ENCODE measurements around the gene CALM1. TPM values are rescaled to one million over a fixed set of nuclear protein-coding genes. Genes with fewer than 3 reads are reported as not detected.

CALM1 gene
- total RNA-seq, 2 donors from 2014 or later = 137 to 199 TPM

- no peaks in the 10 kb centered on the region for H3K9me3 ChIP-seq
- TF ChIP-seq POLR2A (IDR thresholded peaks at IDR 0.05) = no peak
- TF ChIP-seq, protein P1, sequence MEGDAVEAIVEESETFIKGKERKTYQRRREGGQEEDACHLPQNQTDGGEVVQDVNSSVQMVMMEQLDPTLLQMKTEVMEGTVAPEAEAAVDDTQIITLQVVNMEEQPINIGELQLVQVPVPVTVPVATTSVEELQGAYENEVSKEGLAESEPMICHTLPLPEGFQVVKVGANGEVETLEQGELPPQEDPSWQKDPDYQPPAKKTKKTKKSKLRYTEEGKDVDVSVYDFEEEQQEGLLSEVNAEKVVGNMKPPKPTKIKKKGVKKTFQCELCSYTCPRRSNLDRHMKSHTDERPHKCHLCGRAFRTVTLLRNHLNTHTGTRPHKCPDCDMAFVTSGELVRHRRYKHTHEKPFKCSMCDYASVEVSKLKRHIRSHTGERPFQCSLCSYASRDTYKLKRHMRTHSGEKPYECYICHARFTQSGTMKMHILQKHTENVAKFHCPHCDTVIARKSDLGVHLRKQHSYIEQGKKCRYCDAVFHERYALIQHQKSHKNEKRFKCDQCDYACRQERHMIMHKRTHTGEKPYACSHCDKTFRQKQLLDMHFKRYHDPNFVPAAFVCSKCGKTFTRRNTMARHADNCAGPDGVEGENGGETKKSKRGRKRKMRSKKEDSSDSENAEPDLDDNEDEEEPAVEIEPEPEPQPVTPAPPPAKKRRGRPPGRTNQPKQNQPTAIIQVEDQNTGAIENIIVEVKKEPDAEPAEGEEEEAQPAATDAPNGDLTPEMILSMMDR (IDR thresholded peaks at IDR 0.05) = no peak
- H3K27me3 ChIP-seq = no peaks in the 10 kb centered on the region
- WGBS, 2 donors = 47 to 50% methylated on average over 10 of the region's 10 CpGs
- H3K4me3 ChIP-seq = no peak overlapping the region
- DNase-seq = peak in 2 of 4 donors; percentile 34 to 36
- intact Hi-C loops (cut with DNase I) = no loop called here
- no peaks in the 10 kb centered on the region for H3K4me1 ChIP-seq
- H3K27ac ChIP-seq = no peak overlapping the region
- ATAC-seq = no peak
- no peaks in the 10 kb centered on the region for H3K36me3 ChIP-seq (replicated peaks in 1 of 2; ENCODE audit: insufficient read depth in 1 of 2, low read depth in 2 of 2)
These were observed 29.8 kb downstream of the CALM1 start for GRCh38 chr14:90426663-90427062.

DNA sequence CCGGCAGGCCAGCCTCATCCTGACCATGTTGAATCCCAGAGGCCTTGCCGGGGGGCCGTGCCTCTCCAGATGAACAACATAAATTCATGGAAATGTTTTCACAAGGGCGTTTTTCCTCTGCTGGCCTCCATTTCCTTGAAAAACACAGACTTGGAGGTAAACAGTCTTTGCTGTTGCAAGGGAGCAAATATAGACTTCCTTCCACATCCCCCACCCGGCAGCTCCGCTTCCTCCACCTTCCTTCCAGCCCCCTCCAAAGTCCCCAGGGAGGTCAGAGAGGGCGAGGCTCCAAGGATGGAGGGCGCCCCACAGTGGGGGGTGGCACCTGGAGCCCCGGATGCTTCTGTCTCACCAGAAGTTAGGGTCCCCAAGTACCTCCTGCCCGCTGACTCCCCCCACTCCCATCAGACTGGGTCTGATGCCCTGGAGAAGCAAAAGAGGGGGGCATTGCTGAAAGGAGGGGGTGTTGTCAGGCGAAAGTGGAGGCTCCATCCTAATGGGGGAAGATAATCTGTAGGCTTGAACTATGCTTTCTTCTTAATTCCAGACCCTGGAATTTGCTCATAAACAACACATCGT is 31.1 kb downstream of the CALM1 start:
- H3K27me3 ChIP-seq = no peaks in the 10 kb centered on the region
- H3K9me3 ChIP-seq = no peaks in the 10 kb centered on the region
- TF ChIP-seq, protein P1 (IDR thresholded peaks at IDR 0.05) = no peak
- no peak for DNase-seq
- H3K4me3 ChIP-seq = no peak overlapping the region
- intact Hi-C loops (cut with DNase I) = no loop called here
- ATAC-seq = no peak
- H3K27ac ChIP-seq = no peak overlapping the region
- no peaks in the 10 kb centered on the region for H3K36me3 ChIP-seq (replicated peaks in 1 of 2; ENCODE audit: insufficient read depth in 1 of 2, low read depth in 2 of 2)
- no peaks in the 10 kb centered on the region for H3K4me1 ChIP-seq
- 74 to 82% methylated on average over 9 to 12 of the region's 12 CpGs for WGBS, 2 donors

- H3K9me3 ChIP-seq = no peaks in the 10 kb centered on the region
- H3K27ac ChIP-seq = no peak overlapping the region
- ATAC-seq (no peak), DNase-seq (no peak)
- H3K4me3 ChIP-seq = no peak overlapping the region
- no peaks in the 10 kb centered on the region for H3K36me3 ChIP-seq (replicated peaks in 1 of 2; ENCODE audit: insufficient read depth in 1 of 2, low read depth in 2 of 2)
- WGBS, 2 donors = 86 to 100% methylated on average over 2 of the region's 2 CpGs
- H3K27me3 ChIP-seq = no peaks in the 10 kb centered on the region
- no peaks in the 10 kb centered on the region for H3K4me1 ChIP-seq
- intact Hi-C loops (cut with DNase I) = no loop called here
- TF ChIP-seq, protein P1 (IDR thresholded peaks at IDR 0.05) = no peak
- TF ChIP-seq POLR2A (IDR thresholded peaks at IDR 0.05) = no peak
These were observed 31.8 kb downstream of the CALM1 start for GRCh38 chr14:90428676-90429075.

- Histone ChIP-seq H3K4me3 (no peak overlapping the region), H3K27ac (no peak overlapping the region), H3K4me1 (no peaks in the 10 kb centered on the region), H3K27me3 (no peaks in the 10 kb centered on the region), H3K9me3 (no peaks in the 10 kb centered on the region), H3K36me3 (replicated peaks in 1 of 2; ENCODE audit: insufficient read depth in 1 of 2, low read depth in 2 of 2) (no peaks in the 10 kb centered on the region)
- ATAC-seq = no peak
- DNase-seq = no peak
- intact Hi-C loops (cut with DNase I) = no loop called here
- 75 to 84% methylated on average over 3 of the region's 3 CpGs for WGBS, 2 donors
- TF ChIP-seq, protein P1 (IDR thresholded peaks at IDR 0.05) = no peak
- TF ChIP-seq POLR2A (IDR thresholded peaks at IDR 0.05) = no peak
These were observed 32.4 kb downstream of the CALM1 start for GRCh38 chr14:90429236-90429635.

DNA sequence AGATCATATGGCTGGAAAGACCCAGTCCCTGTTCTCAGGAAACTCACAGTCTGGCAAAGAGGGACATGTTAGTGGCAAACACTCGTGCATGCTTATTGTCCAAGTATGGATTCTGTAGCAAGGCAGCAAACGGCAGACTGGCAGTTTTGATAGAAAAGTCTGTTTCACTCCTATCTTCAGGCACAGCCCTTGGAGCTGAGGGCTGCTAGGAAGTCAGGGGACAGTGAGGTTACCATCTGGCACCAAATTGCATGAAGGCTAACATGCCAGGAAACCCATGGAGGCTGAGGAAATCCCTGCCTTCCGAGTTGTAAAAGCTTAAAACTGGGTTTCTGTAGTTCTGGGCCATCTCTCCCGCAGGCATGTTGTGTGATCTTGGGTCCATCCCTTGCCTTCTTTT is 32.9 kb downstream of the CALM1 start:
- TF ChIP-seq, protein P1 (IDR thresholded peaks at IDR 0.05) = no peak
- no peak for TF ChIP-seq POLR2A (IDR thresholded peaks at IDR 0.05)
- ATAC-seq (no peak), DNase-seq (no peak)
- WGBS, 2 donors = 68 to 73% methylated on average over 4 of the region's 4 CpGs
- intact Hi-C loops (cut with DNase I) = no loop called here
- Histone ChIP-seq H3K9me3 (no peaks in the 10 kb centered on the region), H3K27me3 (no peaks in the 10 kb centered on the region), H3K27ac (no peak overlapping the region), H3K4me1 (no peaks in the 10 kb centered on the region), H3K36me3 (replicated peaks in 1 of 2; ENCODE audit: insufficient read depth in 1 of 2, low read depth in 2 of 2) (no peaks in the 10 kb centered on the region), H3K4me3 (no peak overlapping the region)

Data from body of pancreas (tissue), 4 donors.